Measurements from ENCODE around the gene FUT6. TPM values are rescaled to one million over a fixed set of nuclear protein-coding genes. Genes with fewer than 3 reads are reported as not detected.
A peak's percentile ranks its signal among the peaks of the same experiment; 100 is the strongest.

FUT6 gene
- total RNA-seq, 2 experiments from 2014 or later: not detected

DNA sequence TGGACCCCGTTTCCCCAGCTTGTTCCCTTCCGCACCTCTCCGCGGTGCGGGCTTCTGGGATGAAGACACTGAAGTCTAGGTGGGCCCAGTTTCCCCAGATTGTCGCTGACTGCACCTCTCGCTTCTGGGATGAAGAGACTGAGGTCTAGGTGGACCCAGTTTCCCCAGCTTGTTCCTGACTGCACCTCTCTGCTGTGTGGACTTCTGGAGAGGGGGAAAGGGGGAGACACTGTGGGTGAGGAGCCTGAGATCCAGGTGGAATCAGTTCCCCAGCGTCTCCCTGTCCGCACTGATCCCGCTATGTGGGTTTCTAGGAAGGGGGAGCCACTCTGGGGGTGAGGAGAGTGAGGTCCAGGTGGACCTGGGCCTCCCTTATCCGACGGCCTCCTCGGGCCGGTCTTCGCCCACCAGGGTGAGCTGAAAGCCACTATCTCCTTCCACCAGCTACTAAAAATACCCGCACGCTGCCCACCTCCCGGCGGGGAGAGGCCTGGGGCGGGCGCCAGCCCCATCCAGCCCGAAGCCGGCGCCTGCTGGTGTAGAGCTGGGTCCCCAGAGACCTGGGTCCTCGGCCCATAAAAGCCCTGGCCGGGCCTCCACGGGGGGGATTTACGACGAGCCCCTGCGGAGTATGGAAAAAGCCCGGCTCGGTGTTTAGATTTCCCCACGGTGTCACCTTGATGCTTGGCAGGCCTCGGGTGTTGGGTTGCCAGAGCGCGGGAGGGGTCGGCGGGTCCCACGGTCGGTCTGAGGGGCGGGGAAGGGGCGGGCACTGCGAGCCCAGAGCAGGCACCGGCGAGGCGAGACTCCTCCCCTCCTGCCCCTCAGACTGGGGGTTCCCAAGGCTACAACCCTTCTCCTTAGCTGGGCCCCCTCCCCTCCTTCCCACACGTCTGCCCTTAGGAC, 10.6 kb downstream of the FUT6 start:
- no peaks in the 10 kb centered on the region for H3K9me3 ChIP-seq (ENCODE audit: low read length)
- peak overlapping the region; percentile 91 for H3K27ac ChIP-seq (ENCODE audit: low read depth, low read length, poor library complexity, severe bottlenecking)
- intact Hi-C loops (cut with micrococcal nuclease; ENCODE audit: unreplicated experiment): no loop called here
- H3K9me2 ChIP-seq (ENCODE audit: insufficient read depth, low read length): no peaks in the 10 kb centered on the region
- peak overlapping the region; percentile 95 for H3K4me2 ChIP-seq (ENCODE audit: low read length)
- no peaks in the 10 kb centered on the region for H3K79me2 ChIP-seq (ENCODE audit: insufficient read depth, low read depth, low read length)
- ChIA-PET CTCF (ENCODE audit: unreplicated experiment) (interaction anchor here (1.0 kb wide), 1 partner anchor 25 kb away, joined by 3 read pairs; no protein-coding TSS in a partner anchor), POLR2A (interaction anchor here (0.6 to 2.3 kb wide), 5 partner anchors 16 to 150 kb away, joined by 3 to 11 read pairs (median 3); partner anchors contain the start of genes RANBP3 and VMAC)
- no peaks in the 10 kb centered on the region for H3K36me3 ChIP-seq (ENCODE audit: insufficient read depth, low read length)
- no peak for TF ChIP-seq EZH2phosphoT487 (IDR thresholded peaks at IDR 0.05; ENCODE audit: borderline replicate concordance, low read depth, low read length)
- TF ChIP-seq, protein P1, sequence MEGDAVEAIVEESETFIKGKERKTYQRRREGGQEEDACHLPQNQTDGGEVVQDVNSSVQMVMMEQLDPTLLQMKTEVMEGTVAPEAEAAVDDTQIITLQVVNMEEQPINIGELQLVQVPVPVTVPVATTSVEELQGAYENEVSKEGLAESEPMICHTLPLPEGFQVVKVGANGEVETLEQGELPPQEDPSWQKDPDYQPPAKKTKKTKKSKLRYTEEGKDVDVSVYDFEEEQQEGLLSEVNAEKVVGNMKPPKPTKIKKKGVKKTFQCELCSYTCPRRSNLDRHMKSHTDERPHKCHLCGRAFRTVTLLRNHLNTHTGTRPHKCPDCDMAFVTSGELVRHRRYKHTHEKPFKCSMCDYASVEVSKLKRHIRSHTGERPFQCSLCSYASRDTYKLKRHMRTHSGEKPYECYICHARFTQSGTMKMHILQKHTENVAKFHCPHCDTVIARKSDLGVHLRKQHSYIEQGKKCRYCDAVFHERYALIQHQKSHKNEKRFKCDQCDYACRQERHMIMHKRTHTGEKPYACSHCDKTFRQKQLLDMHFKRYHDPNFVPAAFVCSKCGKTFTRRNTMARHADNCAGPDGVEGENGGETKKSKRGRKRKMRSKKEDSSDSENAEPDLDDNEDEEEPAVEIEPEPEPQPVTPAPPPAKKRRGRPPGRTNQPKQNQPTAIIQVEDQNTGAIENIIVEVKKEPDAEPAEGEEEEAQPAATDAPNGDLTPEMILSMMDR (conservative IDR thresholded peaks at IDR 0.05; ENCODE audit: low read length): no peak
- H3K4me1 ChIP-seq (ENCODE audit: insufficient read depth, low read length, poor library complexity, severe bottlenecking): peaks cover 37% of the 10 kb centered on the region
- no peaks in the 10 kb centered on the region for H4K20me1 ChIP-seq (ENCODE audit: insufficient read depth, low read length)
- peak overlapping the region; percentile 72 for H3K4me3 ChIP-seq (ENCODE audit: low read depth, low read length, poor library complexity, severe bottlenecking)
- no peak overlapping the region for H2AFZ ChIP-seq (ENCODE audit: low read length)
- TSS peak; percentile 99 for BruUV-seq (replicated peaks)
- DNase-seq (ENCODE audit: low spot score): peak; percentile 63

DNA sequence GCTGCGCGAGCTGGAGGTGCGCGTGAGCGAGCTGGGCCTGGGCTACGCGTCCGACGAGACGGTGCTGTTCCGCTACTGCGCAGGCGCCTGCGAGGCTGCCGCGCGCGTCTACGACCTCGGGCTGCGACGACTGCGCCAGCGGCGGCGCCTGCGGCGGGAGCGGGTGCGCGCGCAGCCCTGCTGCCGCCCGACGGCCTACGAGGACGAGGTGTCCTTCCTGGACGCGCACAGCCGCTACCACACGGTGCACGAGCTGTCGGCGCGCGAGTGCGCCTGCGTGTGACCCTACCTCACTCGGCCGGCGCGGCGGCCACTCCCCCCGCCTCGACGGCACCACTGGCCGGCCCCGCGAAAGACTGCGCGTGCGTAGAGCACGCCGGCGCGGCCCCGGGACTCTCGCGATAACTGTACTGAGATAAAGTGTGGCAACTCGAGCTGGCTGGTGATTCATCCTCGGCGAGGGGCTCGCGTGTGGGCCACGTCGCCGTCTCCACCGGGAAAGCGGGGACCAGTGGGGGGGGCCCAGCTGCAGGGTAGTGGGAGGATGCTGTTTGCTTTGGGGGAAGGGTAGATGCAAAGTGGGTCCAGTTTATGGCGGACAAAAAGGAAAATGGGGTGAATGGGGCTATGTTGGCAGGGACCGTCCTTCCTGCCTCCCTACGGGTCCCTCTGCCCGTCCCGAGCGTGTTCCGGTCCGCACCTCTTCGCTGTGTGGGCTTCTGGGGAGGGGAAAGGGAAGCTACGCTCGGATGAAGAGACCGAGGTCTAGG, 11.4 kb downstream of the FUT6 start:
- Histone ChIP-seq H3K4me3 (ENCODE audit: low read depth, low read length, poor library complexity, severe bottlenecking) (peak overlapping the region; percentile 72), H4K20me1 (ENCODE audit: insufficient read depth, low read length) (no peaks in the 10 kb centered on the region), H3K79me2 (ENCODE audit: insufficient read depth, low read depth, low read length) (no peaks in the 10 kb centered on the region), H3K36me3 (ENCODE audit: insufficient read depth, low read length) (no peaks in the 10 kb centered on the region), H3K27ac (ENCODE audit: low read depth, low read length, poor library complexity, severe bottlenecking) (peak overlapping the region; percentile 91), H3K4me2 (ENCODE audit: low read length) (peak overlapping the region; percentile 95), H2AFZ (ENCODE audit: low read length) (peak overlapping the region; percentile 4; the same call in 1 of the 2 replicates), H3K9me3 (ENCODE audit: low read length) (no peaks in the 10 kb centered on the region), H3K4me1 (ENCODE audit: insufficient read depth, low read length, poor library complexity, severe bottlenecking) (peaks cover 37% of the 10 kb centered on the region), H3K9me2 (ENCODE audit: insufficient read depth, low read length) (no peaks in the 10 kb centered on the region)
- no TSS peak for BruUV-seq (replicated peaks)
- ChIA-PET CTCF (ENCODE audit: unreplicated experiment) (interaction anchor here (1.0 kb wide), 2 partner anchors 24 kb away, joined by 3 to 4 read pairs; no protein-coding TSS in a partner anchor), POLR2A (interaction anchor here (0.6 to 2.3 kb wide), 6 partner anchors 20 to 151 kb away, joined by 3 to 11 read pairs (median 3); partner anchors contain the start of gene RANBP3)
- TF ChIP-seq, protein P1 (conservative IDR thresholded peaks at IDR 0.05; ENCODE audit: low read length): no peak
- TF ChIP-seq EZH2phosphoT487 (IDR thresholded peaks at IDR 0.05; ENCODE audit: borderline replicate concordance, low read depth, low read length): no peak
- intact Hi-C loops (cut with micrococcal nuclease; ENCODE audit: unreplicated experiment): no loop called here
- peak; percentile 95 for DNase-seq (ENCODE audit: low spot score)
